ENCODE measurements around the gene DUOX2.

GRCh38 chr15:45100884-45101625, 12.9 kb downstream of the DUOX2 start:
- TF ChIP-seq POLR2AphosphoS5 (IDR thresholded peaks at IDR 0.05) (no peak), CTCF (IDR thresholded peaks at IDR 0.05) (no peak), POLR2A (IDR thresholded peaks at IDR 0.05) (no peak), EP300 (IDR thresholded peaks at IDR 0.05) (no peak)

Measured in upper lobe of left lung (tissue), 4 donors.